Fibroblast of lung (primary cell): ENCODE measurements around the gene RASSF1. TPM values are rescaled to one million over a fixed set of nuclear protein-coding genes. Genes with fewer than 3 reads are reported as not detected.
"Not testable (repeated sequence)": the region's sequence is repeated elsewhere in the genome, so short reads cannot be mapped to it uniquely, and the experiment has no call there.

Experiments used
- DNase-seq, 2 donors: peaks; one replicate each; pipeline versions ENCODE4 v3.0.0 to v3.0.0-alpha.2; 2010; ENCODE audit warnings: low read depth in 2 of 2
- H2AFZ ChIP-seq: 2 replicates; pipeline ENCODE4 v1.5.1; 2012; ENCODE audit warnings: low read length, control low read depth, inconsistent platforms
- H3K27ac ChIP-seq: 2 replicates; pipeline ENCODE4 v1.5.1; 2011; ENCODE audit warnings: low read length, control low read depth; ENCODE audit not compliant: insufficient read depth
- H3K27me3 ChIP-seq: 2 replicates; pipeline ENCODE4 v1.5.1; 2011; ENCODE audit warnings: mild to moderate bottlenecking, low read length; ENCODE audit not compliant: control insufficient read depth, insufficient read depth
- H3K36me3 ChIP-seq: 2 replicates; pipeline ENCODE4 v1.5.1; 2011; ENCODE audit warnings: low read length; ENCODE audit not compliant: control insufficient read depth, insufficient read depth
- H3K4me1 ChIP-seq: 2 replicates; pipeline ENCODE4 v1.5.1; 2011; ENCODE audit warnings: low read length; ENCODE audit not compliant: control insufficient read depth, insufficient read depth; ENCODE audit errors: extremely low read depth
- H3K4me2 ChIP-seq: 2 replicates; pipeline ENCODE4 v1.5.1; 2011; ENCODE audit warnings: low read length, control low read depth; ENCODE audit not compliant: insufficient read depth; ENCODE audit errors: extremely low read depth
- H3K4me3 ChIP-seq, 4 experiments: fragments of 200-600 bp in 1 of 4; sonication (generic) in 1 of 4; replicated peaks in 1 of 4; 2 replicates each; pipeline ENCODE4 v1.5.1; 2011 to 2016; ENCODE audit warnings: low read length in 4 of 4, low read depth in 3 of 4, mild to moderate bottlenecking in 3 of 4, control low read depth in 2 of 4, inconsistent platforms in 1 of 4, mixed read lengths in 1 of 4; ENCODE audit not compliant: insufficient read depth in 1 of 4; ENCODE audit errors: control extremely low read depth in 1 of 4
- H3K79me2 ChIP-seq: 2 replicates; pipeline ENCODE4 v1.5.1; 2012; ENCODE audit warnings: mild to moderate bottlenecking, low read length, inconsistent platforms; ENCODE audit not compliant: control insufficient read depth, insufficient read depth
- H3K9ac ChIP-seq: 2 replicates; pipeline ENCODE4 v1.5.1; 2011; ENCODE audit warnings: mild to moderate bottlenecking, low read length, control low read depth; ENCODE audit not compliant: insufficient read depth
- H3K9me3 ChIP-seq: 2 replicates; pipeline ENCODE4 v1.5.1; 2012; ENCODE audit warnings: low read depth, low read length; ENCODE audit not compliant: control insufficient read depth, insufficient read depth
- H4K20me1 ChIP-seq: 2 replicates; pipeline ENCODE4 v1.5.1; 2011; ENCODE audit warnings: low read length; ENCODE audit not compliant: control insufficient read depth, insufficient read depth; ENCODE audit errors: extremely low read depth
- CTCF ChIP-seq, 2 donors: IDR thresholded peaks in 1 of 2; conservative IDR thresholded peaks in 1 of 2; 1 replicate in 1 of 2; 2 replicates in 1 of 2; pipeline ENCODE4 v1.5.1; 2011 to 2012; ENCODE audit warnings: low read length in 2 of 2, control low read depth in 1 of 2, inconsistent platforms in 1 of 2, low read depth in 1 of 2, mild to moderate bottlenecking in 1 of 2
- EZH2 ChIP-seq: IDR thresholded peaks from 2 replicates; pipeline ENCODE4 v1.5.1; 2012; ENCODE audit warnings: low read length, control low read depth, mild to moderate bottlenecking; ENCODE audit errors: missing control alignments
- polyA plus RNA-seq, 2 donors: library from polyadenylated mRNA; depleted of rRNA in 1 of 2; stranded (reverse) in 1 of 2; unstranded in 1 of 2; fragments of >200 nt; gene quantifications; 2 replicates each; pipeline ENCODE4 v1.2.1, GENCODE V29; 2011 to 2012; ENCODE audit warnings: missing spikeins in 1 of 2
- total RNA-seq: library from RNA; depleted of rRNA; stranded (reverse); fragments of >200 nt; gene quantifications from 2 replicates; pipeline ENCODE4 v1.2.1, GENCODE V29; 2014

The RASSF1 gene
- total and polyA plus RNA-seq, 2 donors (not counting 1 experiment from before 2014, with no cell fraction given): 32.4 to 41.7 TPM

GRCh38 chr3:50288387-50289007, 52.1 kb downstream of the RASSF1 start:
- TF ChIP-seq CTCF (conservative IDR thresholded peaks at IDR 0.05 in 1 of 2, IDR thresholded peaks at IDR 0.05 in 1 of 2; ENCODE audit: low read depth in 1 of 2, low read length in 2 of 2) (no peak), EZH2 (no peak)
- Histone ChIP-seq H3K4me1 (peaks cover 5% of the 10 kb centered on the region), H3K27me3 (no peaks in the 10 kb centered on the region), H3K9me3 (no peaks in the 10 kb centered on the region), H2AFZ (no peak overlapping the region), H3K4me2 (no peak overlapping the region), H3K36me3 (peaks cover 14% of the 10 kb centered on the region), H3K27ac (no peak overlapping the region), H3K79me2 (peaks cover 19% of the 10 kb centered on the region), H3K4me3 (no peak overlapping the region), H3K9ac (no peak overlapping the region), H4K20me1 (no peaks in the 10 kb centered on the region)
- no peak for DNase-seq

- no peaks in the 10 kb centered on the region for H4K20me1 ChIP-seq
- no peak overlapping the region for H3K9ac ChIP-seq
- TF ChIP-seq CTCF (conservative IDR thresholded peaks at IDR 0.05 in 1 of 2, IDR thresholded peaks at IDR 0.05 in 1 of 2; ENCODE audit: low read depth in 1 of 2, low read length in 2 of 2): no peak
- TF ChIP-seq EZH2: no peak
Measured at GRCh38 chr3:50287262-50287661, 53.4 kb downstream of the RASSF1 start.

GRCh38 chr3:50286322-50287227, 54.1 kb downstream of the RASSF1 start:
- Histone ChIP-seq H3K4me2 (no peak overlapping the region), H3K36me3 (peaks cover 14% of the 10 kb centered on the region), H3K4me1 (no peaks in the 10 kb centered on the region), H3K4me3 (no peak overlapping the region), H3K27me3 (no peaks in the 10 kb centered on the region), H4K20me1 (no peaks in the 10 kb centered on the region), H3K9ac (no peak overlapping the region), H3K79me2 (peaks cover 15% of the 10 kb centered on the region), H3K27ac (no peak overlapping the region), H2AFZ (no peak overlapping the region), H3K9me3 (no peaks in the 10 kb centered on the region)
- no peak for TF ChIP-seq CTCF (conservative IDR thresholded peaks at IDR 0.05 in 1 of 2, IDR thresholded peaks at IDR 0.05 in 1 of 2; ENCODE audit: low read depth in 1 of 2, low read length in 2 of 2)
- TF ChIP-seq EZH2: no peak
- DNase-seq: no peak

More at GRCh38 chr3:50287262-50287661, 53.4 kb downstream of the RASSF1 start:
- no peak overlapping the region for H2AFZ ChIP-seq
- peaks cover 14% of the 10 kb centered on the region for H3K36me3 ChIP-seq
- no peak overlapping the region for H3K4me3 ChIP-seq
- H3K27ac ChIP-seq: no peak overlapping the region
- no peak overlapping the region for H3K4me2 ChIP-seq
- no peaks in the 10 kb centered on the region for H3K9me3 ChIP-seq
- peaks cover 19% of the 10 kb centered on the region for H3K79me2 ChIP-seq
- DNase-seq: no peak
- no peaks in the 10 kb centered on the region for H3K4me1 ChIP-seq
- no peaks in the 10 kb centered on the region for H3K27me3 ChIP-seq

GRCh38 chr3:50284121-50284520, 56.5 kb downstream of the RASSF1 start:
- not testable (repeated sequence) for H3K9ac ChIP-seq, H3K27ac ChIP-seq, H4K20me1 ChIP-seq, H3K4me1 ChIP-seq, DNase-seq, H2AFZ ChIP-seq, H3K4me2 ChIP-seq, H3K36me3 ChIP-seq, H3K4me3 ChIP-seq, H3K79me2 ChIP-seq, H3K9me3 ChIP-seq, H3K27me3 ChIP-seq
